GM18498 (cell line): ENCODE measurements around the gene MKRN1.
"Not testable (repeated sequence)": the region's sequence is repeated elsewhere in the genome, so short reads cannot be mapped to it uniquely, and the experiment has no call there.

Experiments
- ATAC-seq: cut with Tn5 transposase; IDR thresholded peaks from one replicate; pipeline ENCODE4 v1.9.1; 2021; ENCODE audit warnings: mild to moderate bottlenecking, moderate library complexity; ENCODE audit not compliant: unreplicated experiment

The MKRN1 gene

DNA sequence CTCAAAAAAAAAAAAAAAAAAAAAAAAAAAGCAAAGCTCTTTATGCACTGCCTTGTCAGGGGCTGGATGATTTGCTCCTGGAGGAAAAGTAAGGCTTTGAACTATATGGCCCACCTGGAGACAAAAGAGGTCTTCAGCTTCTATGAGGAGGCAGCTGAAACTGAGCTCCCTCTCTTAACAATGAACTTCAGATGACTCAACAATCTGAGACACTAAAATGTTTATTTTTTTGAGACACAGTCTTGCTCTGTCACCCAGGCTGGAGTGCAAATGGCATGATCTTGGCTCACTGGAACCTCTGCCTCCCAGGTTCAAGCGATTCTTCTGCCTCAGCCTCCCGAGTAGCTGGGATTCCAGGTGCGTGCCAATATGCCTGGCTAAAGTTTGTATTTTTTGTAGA, 38.7 kb downstream of the MKRN1 start:
- no peak for ATAC-seq

DNA sequence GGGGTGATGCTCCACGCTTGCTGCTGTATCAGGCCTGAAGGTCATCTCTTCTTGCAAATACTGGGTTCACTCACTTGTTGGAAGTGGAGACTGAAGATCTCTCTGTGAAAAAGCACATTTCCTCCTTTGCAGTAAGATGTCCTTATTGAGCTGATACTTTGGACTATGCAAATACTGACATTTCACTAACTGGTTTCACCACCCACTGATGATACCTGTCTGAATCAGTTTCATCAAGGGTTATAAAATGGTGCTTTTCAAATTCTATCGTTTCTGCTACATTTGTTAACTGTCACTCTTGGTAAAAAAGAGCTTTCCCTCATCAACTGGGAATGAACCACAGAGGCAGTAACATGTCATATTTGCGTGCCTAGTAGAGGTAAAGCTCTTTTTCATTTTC, 39.9 kb downstream of the MKRN1 start:
- ATAC-seq: no peak

- ATAC-seq: no peak
These were observed 43.9 kb downstream of the MKRN1 start for GRCh38 chr7:140435252-140435895.

DNA sequence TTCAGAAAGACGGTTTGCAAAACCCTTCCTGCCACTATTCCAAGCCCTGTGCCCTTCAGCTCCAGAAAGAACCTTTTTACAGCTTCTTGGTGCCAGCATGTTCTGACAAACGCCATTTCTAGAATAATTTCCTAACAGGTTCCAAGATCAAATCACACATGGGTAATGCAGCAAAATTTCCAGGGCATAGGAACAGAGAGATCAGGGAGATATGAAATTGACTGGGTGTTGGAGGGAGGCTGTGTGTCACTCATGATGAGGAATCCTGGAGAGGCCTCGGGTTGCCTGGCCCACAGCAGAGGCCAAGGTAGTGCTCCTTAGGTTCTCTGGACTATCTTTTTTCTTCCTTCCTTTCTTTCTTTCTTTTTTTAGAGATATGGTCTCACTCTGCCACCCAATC, 45.9 kb downstream of the MKRN1 start:
- no peak for ATAC-seq

GRCh38 chr7:140426130-140426529, 53.2 kb downstream of the MKRN1 start:
- ATAC-seq: no peak

- no peak for ATAC-seq
These were observed 53.6 kb downstream of the MKRN1 start for GRCh38 chr7:140425718-140426117.

GRCh38 chr7:140423501-140423900, 55.8 kb downstream of the MKRN1 start:
- ATAC-seq: no peak

GRCh38 chr7:140421521-140421920, 57.8 kb downstream of the MKRN1 start:
- ATAC-seq: no peak

DNA sequence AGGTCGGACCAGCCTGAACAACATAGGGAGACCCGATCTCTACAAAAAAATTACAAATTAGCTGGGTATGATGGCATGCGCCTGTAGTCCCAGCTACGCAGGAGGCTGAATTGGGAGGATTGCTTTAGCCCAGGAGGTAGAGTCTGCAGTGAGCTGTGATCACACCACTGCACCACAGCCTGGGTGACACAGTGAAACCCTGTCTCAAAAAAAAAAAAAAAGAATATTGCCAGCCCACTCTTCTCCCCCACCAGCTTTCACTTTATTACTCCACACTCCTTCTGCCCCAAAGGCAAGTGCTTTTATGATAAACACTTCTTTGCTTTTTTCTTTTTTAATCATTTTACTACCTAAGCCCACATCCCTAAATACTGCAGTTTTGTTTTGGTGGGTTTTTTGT, 60.7 kb downstream of the MKRN1 start:
- no peak for ATAC-seq

DNA sequence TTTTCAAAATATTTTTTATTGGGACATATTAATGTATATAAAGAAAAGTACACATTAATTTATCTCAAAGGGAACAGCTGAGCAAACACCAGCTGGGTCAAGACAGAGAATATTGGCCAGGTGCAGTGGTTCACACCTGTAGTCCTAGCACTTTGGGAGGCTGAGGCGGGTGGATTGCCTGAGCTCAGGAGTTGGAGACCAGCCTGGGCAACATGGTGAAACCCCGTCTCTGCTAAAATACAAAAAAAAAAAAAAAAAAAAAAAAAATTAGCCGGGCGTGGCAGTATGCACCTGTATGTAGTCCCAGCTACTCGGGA, 61.2 kb downstream of the MKRN1 start:
- not testable (repeated sequence) for ATAC-seq

DNA sequence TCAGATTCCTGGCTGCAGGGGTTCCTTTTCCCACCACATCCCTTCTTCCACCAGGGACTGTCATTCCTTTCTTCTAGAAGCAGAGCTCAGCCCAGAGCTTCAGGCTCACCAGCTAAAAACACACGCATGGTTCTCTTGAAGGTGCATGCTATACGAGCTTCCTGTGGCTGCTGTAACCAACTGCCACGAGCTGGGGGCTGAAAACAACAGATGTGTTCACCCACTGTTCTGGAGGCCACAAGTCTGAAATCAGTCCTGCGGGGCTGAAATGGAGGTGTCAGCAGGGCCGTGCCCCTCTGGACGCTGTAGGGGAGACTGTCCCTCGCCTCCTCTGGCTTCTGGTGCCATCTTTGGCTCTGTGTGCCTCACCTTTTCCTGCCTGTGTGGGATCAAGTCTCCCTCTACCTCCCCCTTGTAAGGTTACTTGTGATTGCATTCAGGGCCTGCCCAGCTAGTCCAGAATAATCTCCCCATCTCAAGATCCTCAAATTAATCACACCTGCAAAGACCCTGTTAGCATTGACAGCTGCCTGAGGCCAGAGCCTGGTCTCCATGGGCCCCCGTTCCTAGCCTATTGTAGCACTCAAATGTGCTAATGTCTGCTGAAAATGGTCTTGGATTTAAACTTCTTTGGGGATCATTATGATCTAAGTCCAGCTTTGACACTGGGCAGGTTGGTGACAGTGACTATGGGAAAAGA, 61.7 kb downstream of the MKRN1 start:
- no peak for ATAC-seq

DNA sequence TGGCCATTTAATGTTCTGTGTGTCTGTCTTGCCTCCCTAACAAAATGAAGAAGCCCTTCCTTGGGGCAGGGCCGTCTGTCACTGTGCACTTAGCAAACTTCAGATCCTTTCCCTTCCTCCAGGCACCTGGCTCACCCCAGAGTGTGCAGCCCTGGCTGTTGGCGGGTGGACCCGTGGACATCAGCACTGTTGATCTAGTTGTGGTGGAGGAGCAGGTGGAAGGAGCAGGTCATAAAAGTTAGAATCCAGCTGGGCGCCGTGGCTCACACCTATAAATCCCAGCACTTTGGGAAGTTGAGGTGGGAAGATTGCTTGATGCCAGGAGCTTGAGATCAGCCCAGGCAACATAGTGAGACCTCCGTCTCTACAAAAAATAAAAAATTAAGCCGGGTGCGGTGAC, 62.7 kb downstream of the MKRN1 start:
- no peak for ATAC-seq

DNA sequence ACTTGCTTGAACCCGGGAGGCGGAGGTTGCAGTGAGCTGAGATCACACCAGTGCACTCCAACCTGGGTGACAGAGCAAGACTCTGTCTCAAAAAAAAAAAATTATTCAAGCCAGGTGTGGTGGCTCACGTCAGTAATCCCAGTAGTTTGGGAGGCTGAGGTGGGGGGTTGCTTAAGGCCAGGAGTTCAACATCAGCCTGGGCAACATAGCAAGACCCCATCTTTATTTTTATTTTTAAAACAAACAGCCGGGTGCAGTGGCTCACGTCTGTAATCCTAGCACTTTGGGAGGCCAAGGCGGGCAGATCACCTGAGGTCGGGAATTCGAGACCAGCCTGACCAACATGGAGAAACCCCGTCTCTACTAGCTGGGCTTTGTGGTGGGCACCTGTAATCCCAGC, 63.5 kb downstream of the MKRN1 start:
- not testable (repeated sequence) for ATAC-seq

GRCh38 chr7:140415361-140415760, 63.9 kb downstream of the MKRN1 start:
- ATAC-seq: no peak

DNA sequence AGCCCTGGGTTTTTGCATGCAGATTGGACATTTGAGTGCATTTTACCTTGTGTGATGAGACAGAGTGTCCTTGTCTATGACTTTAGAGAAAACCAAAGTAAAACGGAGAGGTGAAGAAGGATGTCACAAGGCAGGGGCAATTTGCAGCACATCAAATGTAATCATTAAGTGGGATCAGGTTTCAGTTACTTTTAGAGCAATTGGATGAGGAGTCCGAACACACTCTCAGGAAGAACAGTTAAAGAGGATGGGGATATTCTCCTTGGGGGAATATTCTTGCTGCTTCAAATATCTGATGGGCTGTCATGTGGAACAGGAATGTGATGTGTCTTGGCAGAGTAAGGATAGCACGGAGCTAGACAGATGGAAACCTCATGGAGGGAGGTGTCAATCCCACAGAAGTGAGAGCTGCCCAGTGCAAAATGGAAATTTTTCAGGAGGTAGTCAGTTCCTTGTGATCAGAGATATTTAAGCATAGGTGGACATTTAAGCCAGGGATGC, 74.7 kb downstream of the MKRN1 start:
- no peak for ATAC-seq

DNA sequence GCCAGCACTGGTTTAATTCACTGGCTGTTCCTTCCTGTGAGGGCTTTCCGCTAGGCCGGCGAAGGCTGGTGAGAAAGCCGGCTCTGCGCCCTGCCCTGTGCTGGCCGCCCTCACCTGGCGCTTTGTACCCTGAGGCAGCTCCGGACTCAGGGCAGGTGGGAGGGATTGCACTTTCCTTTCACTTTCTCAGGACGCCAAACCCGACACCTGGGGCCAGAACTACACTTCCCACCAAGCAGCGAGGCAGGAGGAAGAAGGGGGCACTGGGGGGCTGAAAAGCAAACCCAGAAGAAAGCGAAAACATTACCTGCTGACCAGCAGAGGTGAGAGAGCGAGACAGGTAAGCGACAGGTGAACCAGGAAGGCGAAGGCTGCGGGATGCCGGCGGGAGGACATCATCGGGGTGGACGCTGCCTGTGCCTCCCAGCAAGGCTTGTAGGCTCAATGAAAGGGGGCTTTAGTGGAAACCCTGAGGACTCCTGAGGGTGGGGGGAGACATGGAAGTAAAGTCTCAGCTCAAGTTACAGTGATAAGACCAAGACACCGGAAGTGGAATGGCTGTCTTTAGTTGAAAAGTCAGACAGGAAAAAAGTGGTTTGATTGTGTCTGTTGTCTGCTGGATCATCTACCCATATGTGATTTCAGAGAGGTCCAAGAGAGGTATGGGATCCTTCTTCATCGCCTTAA, 75.3 kb downstream of the MKRN1 start, which contains the start of gene RAB19:
Gene RAB19 (plus strand): TSS at position 181 of the 687 bp plus-strand sequence. CDS start 3,589 bp downstream, outside the sequence.
- ATAC-seq: peak; percentile 65
